H1 (cell line): ENCODE results near the gene FOXN1. TPM values are rescaled to one million over a fixed set of nuclear protein-coding genes. Genes with fewer than 3 reads are reported as not detected.

Experiments
- GTF2F1 ChIP-seq: IDR thresholded peaks from 2 replicates; pipeline ENCODE4 v1.6.1; 2012; ENCODE audit warnings: low read depth, low read length, improper control_type of control experiment, borderline replicate concordance
- HDAC6 ChIP-seq: IDR thresholded peaks from one replicate; pipeline ENCODE4 v1.7.1; 2012; ENCODE audit warnings: low read depth, mild to moderate bottlenecking, inconsistent platforms, low read length, moderate library complexity
- KDM4A ChIP-seq: IDR thresholded peaks from one replicate; pipeline ENCODE4 v1.7.1; 2012; ENCODE audit warnings: low read depth, mild to moderate bottlenecking, moderate library complexity, low read length, inconsistent platforms; ENCODE audit not compliant: severe bottlenecking
- TBP ChIP-seq: IDR thresholded peaks from 2 replicates; pipeline ENCODE4 v1.6.1; 2011; ENCODE audit warnings: low read depth, low read length, improper control_type of control experiment
- polyA plus RNA-seq, 7 experiments: library from polyadenylated mRNA; depleted of rRNA in 3 of 7; stranded (reverse) in 5 of 7; unstranded in 2 of 7; fragments of >200 nt in 5 of 7; fragments of 200-250 nt in 2 of 7; gene quantifications; 1 replicate in 5 of 7; 2 replicates in 1 of 7; 4 replicates in 1 of 7; pipeline versions ENCODE4 v1.2.1 to v1.2.3, GENCODE V29; 2011 to 2013; ENCODE audit warnings: missing spikeins in 2 of 7, mixed read lengths in 2 of 7
- total RNA-seq: library from RNA; stranded (reverse); fragmentation: NEBNext Ultra II Directional; extraction: Animal tissue kit (Norgen Biotek cat#: 25700); gene quantifications from 2 replicates; pipeline ENCODE4 v1.2.1, GENCODE V29; 2021

FOXN1 gene
- total and polyA plus RNA-seq, 2 of the 8 experiments (the other 6 are each of a cell fraction or from before 2014, with no cell fraction given): not detected

GRCh38 chr17:28530926-28531325 is 24.8 kb downstream of the FOXN1 start (continued):
- TF ChIP-seq GTF2F1 (no peak), TBP (no peak), KDM4A (no peak), HDAC6 (no peak)
